H9 (cell line): ENCODE data around the gene C4orf17. TPM values are rescaled to one million over a fixed set of nuclear protein-coding genes. Genes with fewer than 3 reads are reported as not detected.

Source experiments
- DNase-seq: peaks from one replicate; pipeline ENCODE4 v3.0.0-alpha.2; 2017
- H2AFZ ChIP-seq: one replicate; pipeline ENCODE4 v1.6.1; 2013; ENCODE audit warnings: mild to moderate bottlenecking, low read length, control low read depth, moderate library complexity
- H2AK5ac ChIP-seq: 2 replicates; pipeline ENCODE4 v1.6.1; 2013; ENCODE audit warnings: low read length, control low read depth, mixed read lengths; ENCODE audit not compliant: insufficient read length
- H2BK120ac ChIP-seq: one replicate; pipeline ENCODE4 v1.6.1; 2013; ENCODE audit warnings: low read depth, mild to moderate bottlenecking, low read length, control low read depth, inconsistent platforms; ENCODE audit not compliant: poor library complexity, severe bottlenecking
- H2BK12ac ChIP-seq: 2 replicates; pipeline ENCODE4 v1.6.1; 2013; ENCODE audit warnings: low read length, control low read depth, mixed read lengths, low read depth; ENCODE audit not compliant: insufficient read length
- H2BK15ac ChIP-seq: 2 replicates; pipeline ENCODE4 v1.6.1; 2013; ENCODE audit warnings: low read depth, low read length, control low read depth
- H2BK20ac ChIP-seq: one replicate; pipeline ENCODE4 v1.6.1; 2013; ENCODE audit warnings: low read depth, mild to moderate bottlenecking, low read length, control low read depth, inconsistent platforms; ENCODE audit not compliant: poor library complexity, severe bottlenecking
- H2BK5ac ChIP-seq: 2 replicates; pipeline ENCODE4 v1.6.1; 2013; ENCODE audit warnings: low read length, control low read depth, mixed read lengths; ENCODE audit not compliant: insufficient read length
- H3K14ac ChIP-seq: 2 replicates; pipeline ENCODE4 v1.6.1; 2013; ENCODE audit warnings: low read length, control low read depth; ENCODE audit not compliant: insufficient read depth
- H3K18ac ChIP-seq: 2 replicates; pipeline ENCODE4 v1.6.1; 2013; ENCODE audit warnings: low read depth, mild to moderate bottlenecking, mixed read lengths, low read length, control low read depth; ENCODE audit not compliant: insufficient read length
- H3K23ac ChIP-seq: 2 replicates; pipeline ENCODE4 v1.6.1; 2013; ENCODE audit warnings: low read length, control low read depth, mixed read lengths, low read depth; ENCODE audit not compliant: insufficient read length
- H3K23me2 ChIP-seq: 2 replicates; pipeline ENCODE4 v1.6.1; 2013; ENCODE audit warnings: low read depth, mild to moderate bottlenecking, mixed read lengths, low read length, control low read depth; ENCODE audit not compliant: insufficient read length, poor library complexity, severe bottlenecking
- H3K27ac ChIP-seq: 2 replicates; pipeline ENCODE4 v1.5.1; 2013; ENCODE audit warnings: low read length, control low read depth, mixed read lengths, low read depth; ENCODE audit not compliant: insufficient read length
- H3K27me3 ChIP-seq: 2 replicates; pipeline ENCODE4 v1.6.1; 2013; ENCODE audit warnings: low read length, control low read depth, inconsistent platforms; ENCODE audit not compliant: insufficient read depth
- H3K4ac ChIP-seq: 2 replicates; pipeline ENCODE4 v1.6.1; 2013; ENCODE audit warnings: low read depth, mild to moderate bottlenecking, control low read depth, inconsistent platforms, low read length, moderate library complexity
- H3K4me1 ChIP-seq: 2 replicates; pipeline ENCODE4 v1.6.1; 2013; ENCODE audit warnings: low read length, control low read depth, inconsistent platforms; ENCODE audit not compliant: insufficient read depth
- H3K4me2 ChIP-seq: 2 replicates; pipeline ENCODE4 v1.6.1; 2013; ENCODE audit warnings: low read length, control low read depth, mixed read lengths; ENCODE audit not compliant: insufficient read length, insufficient read depth
- H3K56ac ChIP-seq: 2 replicates; pipeline ENCODE4 v1.6.1; 2013; ENCODE audit warnings: low read depth, mild to moderate bottlenecking, mixed read lengths, low read length, control low read depth; ENCODE audit not compliant: insufficient read length
- H3K79me1 ChIP-seq: 2 replicates; pipeline ENCODE4 v1.6.1; 2013; ENCODE audit warnings: low read depth, mild to moderate bottlenecking, moderate library complexity, low read length, control low read depth, inconsistent platforms; ENCODE audit not compliant: insufficient read depth, poor library complexity, severe bottlenecking
- H3K79me2 ChIP-seq: 2 replicates; pipeline ENCODE4 v1.6.1; 2013; ENCODE audit warnings: low read length, control low read depth, inconsistent platforms; ENCODE audit not compliant: insufficient read depth
- H3K9ac ChIP-seq: 2 replicates; pipeline ENCODE4 v1.6.1; 2013; ENCODE audit warnings: low read length, control low read depth, mixed read lengths; ENCODE audit not compliant: insufficient read length; ENCODE audit errors: extremely low read depth
- H3K9me3 ChIP-seq: one replicate; pipeline ENCODE4 v1.6.1; 2013; ENCODE audit warnings: low read depth, low read length, inconsistent platforms; ENCODE audit not compliant: control insufficient read depth
- H3T11ph ChIP-seq: one replicate; pipeline ENCODE4 v1.6.1; 2013; ENCODE audit warnings: mild to moderate bottlenecking, low read length, control low read depth, inconsistent platforms
- H4K20me1 ChIP-seq: one replicate; pipeline ENCODE4 v1.6.1; 2013; ENCODE audit not compliant: control insufficient read depth, insufficient read length, insufficient read depth
- H4K5ac ChIP-seq: 2 replicates; pipeline ENCODE4 v1.6.1; 2013; ENCODE audit warnings: low read depth, mild to moderate bottlenecking, mixed read lengths, low read length, control low read depth; ENCODE audit not compliant: insufficient read length
- H4K8ac ChIP-seq: replicated peaks from 2 replicates; pipeline ENCODE4 v1.6.1; 2013; ENCODE audit warnings: low read length, control low read depth, mixed read lengths, low read depth; ENCODE audit not compliant: insufficient read length
- H4K91ac ChIP-seq: 2 replicates; pipeline ENCODE4 v1.6.1; 2013; ENCODE audit warnings: low read depth, mild to moderate bottlenecking, moderate library complexity, mixed read lengths, low read length, control low read depth; ENCODE audit not compliant: insufficient read length
- H3K27ac Mint-ChIP-seq, 3 experiments: 2 replicates in 2 of 3; 3 replicates in 1 of 3; pipeline ENCODE4 v1.8.0; 2020 to 2021; ENCODE audit warnings: mixed read lengths in 3 of 3, mild to moderate bottlenecking in 1 of 3, moderate library complexity in 1 of 3
- H3K27me3 Mint-ChIP-seq: 2 replicates; pipeline ENCODE4 v1.8.0; 2021; ENCODE audit warnings: low read depth, mild to moderate bottlenecking, moderate library complexity, mixed read lengths
- H3K36me3 Mint-ChIP-seq, 3 experiments: 2 replicates in 2 of 3; 3 replicates in 1 of 3; pipeline ENCODE4 v1.8.0; 2020 to 2021; ENCODE audit warnings: low read depth in 3 of 3, mixed read lengths in 3 of 3; ENCODE audit not compliant: insufficient read depth in 1 of 3
- H3K4me1 Mint-ChIP-seq, 2 experiments: 2 replicates each; pipeline ENCODE4 v1.8.0; 2020; ENCODE audit warnings: mixed read lengths in 2 of 2
- H3K4me3 Mint-ChIP-seq, 2 experiments: 2 replicates in 1 of 2; 3 replicates in 1 of 2; pipeline ENCODE4 v1.8.0; 2020 to 2021; ENCODE audit warnings: mild to moderate bottlenecking in 2 of 2, mixed read lengths in 2 of 2, moderate library complexity in 1 of 2
- H3K9me3 Mint-ChIP-seq, 2 experiments: 2 replicates in 1 of 2; 3 replicates in 1 of 2; pipeline ENCODE4 v1.8.0; 2020; ENCODE audit warnings: mild to moderate bottlenecking in 2 of 2, mixed read lengths in 2 of 2, moderate library complexity in 1 of 2
- WGBS: extraction: QIAGEN DNeasy Blood & Tissue Kit; methylation state at CpG from one replicate; pipeline ENCODE4 v1.1.7; 2013; ENCODE audit warnings: missing lambda C conversion rate, low lambda C conversion rate, mixed read lengths; ENCODE audit not compliant: insufficient read length; ENCODE audit errors: extremely low coverage; 5-methylcytosine and 5-hydroxymethylcytosine counted together
- total RNA-seq: library from RNA; stranded (reverse); gene quantifications from 2 replicates; pipeline ENCODE4 v1.2.1, GENCODE V29; 2021
- TF ChIP-seq, protein P1 (sequence below): fragments of 200-600 bp; sonication (generic); conservative IDR thresholded peaks from 3 replicates; pipeline ENCODE4 v1.8.0; 2021; ENCODE audit warnings: antibody characterized with exemption, mild to moderate bottlenecking

The C4orf17 gene
- total RNA-seq, 1 experiment from 2014 or later = not detected

DNA sequence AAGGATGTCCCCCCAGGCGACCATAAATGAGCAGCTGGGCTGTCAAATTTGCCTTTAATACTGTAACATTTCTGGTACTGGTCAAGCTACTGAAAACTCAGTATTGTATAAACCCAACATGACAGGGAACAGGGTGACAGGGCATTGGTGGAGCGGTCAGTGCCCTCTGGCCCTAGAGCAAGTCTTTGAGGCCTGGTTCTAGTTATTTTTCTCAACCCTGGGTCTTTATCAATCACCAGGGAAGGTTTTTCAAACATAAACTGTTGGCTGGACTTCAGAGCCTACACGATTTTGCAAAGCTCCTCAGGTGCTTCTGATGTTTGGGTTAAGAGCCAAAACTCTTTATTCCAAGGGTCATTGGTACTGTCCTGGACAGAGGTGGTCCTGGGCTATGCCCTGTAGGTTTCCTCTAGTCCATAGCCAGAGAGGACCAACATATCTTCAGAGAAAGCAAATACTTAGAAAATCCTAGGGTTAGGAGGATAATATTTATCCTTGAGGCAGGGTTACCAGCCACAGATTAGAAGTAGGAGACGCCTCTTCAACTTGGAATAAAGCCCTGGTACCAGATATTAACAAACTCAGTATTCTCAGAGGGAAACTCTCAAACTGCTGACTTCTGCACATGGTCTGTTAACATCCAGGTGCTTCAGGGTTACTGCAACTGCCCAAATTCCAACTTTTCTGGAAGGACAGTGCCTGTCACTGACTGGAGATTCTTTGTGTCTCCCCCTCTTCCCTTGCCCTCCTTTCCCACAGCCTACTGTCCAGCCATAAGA, 49.0 kb upstream of the C4orf17 start:
- H3K4me1 ChIP-seq = no peaks in the 10 kb centered on the region
- WGBS = no CpG with 5 or more reads among the region's 4 CpGs
- H2AK5ac ChIP-seq = no peak overlapping the region
- no peaks in the 10 kb centered on the region for H3K27me3 ChIP-seq
- H3K9me3 ChIP-seq = no peaks in the 10 kb centered on the region
- H3T11ph ChIP-seq = no peak overlapping the region
- H3K14ac ChIP-seq = no peak overlapping the region
- no peak overlapping the region for H3K18ac ChIP-seq
- H3K4me2 ChIP-seq = no peak overlapping the region
- H3K4me1 Mint-ChIP-seq = peaks cover 0 to 5% of the 10 kb centered on the region in 2 experiments; a peak in 2 of 4 replicates
- no peaks in the 10 kb centered on the region for H3K23me2 ChIP-seq
- no peak overlapping the region for H3K23ac ChIP-seq
- H3K79me1 ChIP-seq = no peaks in the 10 kb centered on the region
- H3K27ac Mint-ChIP-seq = no peak overlapping the region
- no peak overlapping the region for H2BK12ac ChIP-seq
- no peak overlapping the region for H4K91ac ChIP-seq
- H4K8ac ChIP-seq = no peak overlapping the region
- H2AFZ ChIP-seq = no peak overlapping the region
- no peak overlapping the region for H3K9ac ChIP-seq
- H4K5ac ChIP-seq = no peak overlapping the region
- TF ChIP-seq, protein P1, sequence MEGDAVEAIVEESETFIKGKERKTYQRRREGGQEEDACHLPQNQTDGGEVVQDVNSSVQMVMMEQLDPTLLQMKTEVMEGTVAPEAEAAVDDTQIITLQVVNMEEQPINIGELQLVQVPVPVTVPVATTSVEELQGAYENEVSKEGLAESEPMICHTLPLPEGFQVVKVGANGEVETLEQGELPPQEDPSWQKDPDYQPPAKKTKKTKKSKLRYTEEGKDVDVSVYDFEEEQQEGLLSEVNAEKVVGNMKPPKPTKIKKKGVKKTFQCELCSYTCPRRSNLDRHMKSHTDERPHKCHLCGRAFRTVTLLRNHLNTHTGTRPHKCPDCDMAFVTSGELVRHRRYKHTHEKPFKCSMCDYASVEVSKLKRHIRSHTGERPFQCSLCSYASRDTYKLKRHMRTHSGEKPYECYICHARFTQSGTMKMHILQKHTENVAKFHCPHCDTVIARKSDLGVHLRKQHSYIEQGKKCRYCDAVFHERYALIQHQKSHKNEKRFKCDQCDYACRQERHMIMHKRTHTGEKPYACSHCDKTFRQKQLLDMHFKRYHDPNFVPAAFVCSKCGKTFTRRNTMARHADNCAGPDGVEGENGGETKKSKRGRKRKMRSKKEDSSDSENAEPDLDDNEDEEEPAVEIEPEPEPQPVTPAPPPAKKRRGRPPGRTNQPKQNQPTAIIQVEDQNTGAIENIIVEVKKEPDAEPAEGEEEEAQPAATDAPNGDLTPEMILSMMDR = no peak
- H3K9me3 Mint-ChIP-seq = no peaks in the 10 kb centered on the region
- H3K27ac ChIP-seq = no peak overlapping the region
- no peak overlapping the region for H2BK5ac ChIP-seq
- no peak overlapping the region for H3K4me3 Mint-ChIP-seq
- DNase-seq = no peak
- H3K4ac ChIP-seq = no peak overlapping the region
- H3K36me3 Mint-ChIP-seq = no peaks in the 10 kb centered on the region
- no peak overlapping the region for H3K56ac ChIP-seq
- H3K27me3 Mint-ChIP-seq = no peaks in the 10 kb centered on the region
- no peaks in the 10 kb centered on the region for H3K79me2 ChIP-seq
- H2BK20ac ChIP-seq = no peak overlapping the region
- no peak overlapping the region for H2BK120ac ChIP-seq
- no peak overlapping the region for H2BK15ac ChIP-seq
- no peaks in the 10 kb centered on the region for H4K20me1 ChIP-seq
